Kidney epithelial cell (primary cell): ENCODE data around the gene ELOA. TPM values are rescaled to one million over a fixed set of nuclear protein-coding genes. Genes with fewer than 3 reads are reported as not detected.

Experiments used
- DNase-seq: peaks from one replicate; pipeline ENCODE4 v3.0.0-alpha.2; 2010; ENCODE audit warnings: low read depth
- H3K27me3 ChIP-seq: 2 replicates; pipeline ENCODE4 v1.6.0; 2011; ENCODE audit warnings: low read length; ENCODE audit not compliant: control insufficient read depth, insufficient read depth
- H3K36me3 ChIP-seq: 2 replicates; pipeline ENCODE4 v1.5.1; 2011; ENCODE audit warnings: low read length; ENCODE audit not compliant: control insufficient read depth, insufficient read depth
- H3K4me3 ChIP-seq: 2 replicates; pipeline ENCODE4 v1.5.1; 2011; ENCODE audit warnings: low read depth, mild to moderate bottlenecking, control low read depth, low read length
- total RNA-seq: library from RNA; depleted of rRNA; stranded (reverse); fragments of >200 nt; gene quantifications from 2 replicates; pipeline ENCODE4 v1.2.3, GENCODE V29; 2015
- TF ChIP-seq, protein P1 (sequence below): IDR thresholded peaks from 2 replicates; pipeline ENCODE4 v1.5.1; 2011; ENCODE audit warnings: mild to moderate bottlenecking, moderate library complexity, low read length, control low read depth, inconsistent platforms; ENCODE audit not compliant: insufficient read depth, poor library complexity, severe bottlenecking

ELOA gene
- total RNA-seq, 1 donor from 2014 or later: 56.7 TPM

DNA sequence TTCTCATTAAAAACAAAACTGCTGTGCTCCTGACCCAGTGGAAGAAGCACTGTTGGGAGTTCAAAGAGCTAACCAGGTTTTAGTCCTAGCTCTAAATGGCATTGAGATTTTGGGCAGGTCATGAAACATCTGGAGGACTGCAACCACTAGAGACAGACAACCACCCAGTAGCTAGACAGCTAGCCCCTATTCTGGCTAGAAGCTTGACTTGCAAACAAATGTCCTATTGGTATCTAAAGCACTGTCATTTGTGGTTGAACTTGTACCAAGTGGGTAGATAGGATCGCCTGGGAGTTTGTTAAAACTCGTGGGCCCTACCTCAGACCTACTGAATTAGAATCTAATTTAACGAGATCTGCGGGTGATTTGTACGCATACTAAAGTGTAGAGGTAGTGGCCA is 44.8 kb upstream of the ELOA start:
- TF ChIP-seq, protein P1, sequence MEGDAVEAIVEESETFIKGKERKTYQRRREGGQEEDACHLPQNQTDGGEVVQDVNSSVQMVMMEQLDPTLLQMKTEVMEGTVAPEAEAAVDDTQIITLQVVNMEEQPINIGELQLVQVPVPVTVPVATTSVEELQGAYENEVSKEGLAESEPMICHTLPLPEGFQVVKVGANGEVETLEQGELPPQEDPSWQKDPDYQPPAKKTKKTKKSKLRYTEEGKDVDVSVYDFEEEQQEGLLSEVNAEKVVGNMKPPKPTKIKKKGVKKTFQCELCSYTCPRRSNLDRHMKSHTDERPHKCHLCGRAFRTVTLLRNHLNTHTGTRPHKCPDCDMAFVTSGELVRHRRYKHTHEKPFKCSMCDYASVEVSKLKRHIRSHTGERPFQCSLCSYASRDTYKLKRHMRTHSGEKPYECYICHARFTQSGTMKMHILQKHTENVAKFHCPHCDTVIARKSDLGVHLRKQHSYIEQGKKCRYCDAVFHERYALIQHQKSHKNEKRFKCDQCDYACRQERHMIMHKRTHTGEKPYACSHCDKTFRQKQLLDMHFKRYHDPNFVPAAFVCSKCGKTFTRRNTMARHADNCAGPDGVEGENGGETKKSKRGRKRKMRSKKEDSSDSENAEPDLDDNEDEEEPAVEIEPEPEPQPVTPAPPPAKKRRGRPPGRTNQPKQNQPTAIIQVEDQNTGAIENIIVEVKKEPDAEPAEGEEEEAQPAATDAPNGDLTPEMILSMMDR: no peak
- no peaks in the 10 kb centered on the region for H3K27me3 ChIP-seq
- peaks cover 8% of the 10 kb centered on the region for H3K36me3 ChIP-seq
- no peak overlapping the region for H3K4me3 ChIP-seq
- DNase-seq: no peak

DNA sequence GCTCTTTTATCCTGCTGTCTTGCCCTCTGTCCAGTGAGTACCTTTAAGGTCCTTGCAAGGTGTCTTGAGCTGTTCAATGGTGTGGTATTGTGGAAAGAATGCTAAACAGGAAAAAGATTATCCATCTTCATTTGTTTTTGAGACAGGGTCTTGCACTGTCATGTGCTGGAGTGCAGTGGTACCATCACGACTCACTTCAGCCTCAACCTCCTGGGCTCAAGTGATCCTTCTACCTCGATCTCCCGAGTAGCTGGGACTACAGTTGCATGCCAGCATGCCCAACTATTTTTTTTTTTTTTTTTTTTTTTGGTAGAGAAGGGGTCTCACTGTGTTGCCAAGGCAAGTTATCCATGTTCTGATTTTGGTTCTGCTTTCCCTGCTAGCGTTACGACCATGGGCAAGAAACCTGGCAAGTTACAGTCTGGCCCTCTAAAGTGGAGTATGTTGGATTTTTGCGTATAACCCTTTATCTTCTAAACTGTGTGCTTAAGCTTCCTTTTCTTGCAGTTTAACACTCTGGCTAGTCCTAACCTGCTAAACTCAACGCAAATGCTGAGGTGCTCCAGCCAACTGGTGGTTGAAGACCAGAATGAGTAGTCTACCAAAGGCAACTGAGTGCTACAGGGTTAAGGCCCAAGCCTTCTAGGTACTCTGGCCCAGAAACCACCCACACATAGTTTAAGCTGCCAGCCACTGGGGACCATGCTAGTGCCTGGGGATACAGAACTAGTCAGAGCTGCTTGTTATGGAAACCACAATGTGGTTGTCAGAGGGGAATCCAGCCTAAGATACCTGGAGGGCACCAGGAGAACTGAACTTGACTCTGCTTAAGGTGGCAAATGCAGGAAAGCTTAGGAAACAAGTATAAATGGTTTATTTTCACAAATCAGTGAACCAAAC is 43.7 kb upstream of the ELOA start:
- Histone ChIP-seq H3K27me3 (no peaks in the 10 kb centered on the region), H3K4me3 (no peak overlapping the region), H3K36me3 (peaks cover 6% of the 10 kb centered on the region)
- TF ChIP-seq, protein P1: no peak
- DNase-seq: no peak

DNA sequence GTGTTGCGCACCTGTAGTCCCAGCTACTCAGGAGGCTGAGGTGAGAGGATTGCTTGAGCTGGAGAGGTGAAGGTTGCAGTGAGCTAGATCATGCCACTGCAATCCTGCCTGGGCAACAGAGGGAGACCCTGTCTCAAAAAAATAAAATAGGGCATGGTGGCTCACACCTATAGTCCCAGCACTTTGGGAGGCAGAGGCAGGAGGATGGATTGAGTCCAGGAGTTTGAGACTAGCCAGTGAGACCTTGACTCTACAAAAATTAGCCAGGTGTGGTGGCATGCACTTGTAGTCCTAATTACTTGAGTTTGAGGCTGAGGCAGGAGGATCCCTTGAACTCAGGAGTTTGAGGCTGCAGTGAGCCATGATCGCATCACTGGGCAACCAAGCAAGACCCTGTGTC is 42.0 kb upstream of the ELOA start:
- peaks cover 1% of the 10 kb centered on the region for H3K36me3 ChIP-seq
- H3K27me3 ChIP-seq: no peaks in the 10 kb centered on the region
- no peak for DNase-seq
- TF ChIP-seq, protein P1: no peak
- H3K4me3 ChIP-seq: no peak overlapping the region

DNA sequence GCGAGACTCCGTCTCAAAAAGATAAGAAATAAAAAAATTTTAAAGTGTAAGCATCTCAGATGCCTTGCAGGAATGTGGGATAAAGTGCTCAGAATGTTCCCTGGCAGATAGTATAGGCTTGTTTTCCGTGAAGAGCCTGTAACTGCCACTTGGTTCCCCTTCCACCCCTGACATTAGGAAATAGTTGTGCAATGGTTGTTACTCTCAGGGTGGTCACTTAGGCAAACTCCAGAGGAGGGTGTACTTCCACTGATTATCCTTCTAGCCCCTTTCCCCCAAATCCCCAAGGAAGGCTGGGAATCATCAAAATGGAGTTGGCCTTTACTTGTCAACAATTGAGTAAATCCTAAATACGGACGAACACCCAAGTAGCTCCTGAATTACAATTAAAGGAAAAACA is 41.3 kb upstream of the ELOA start:
- H3K36me3 ChIP-seq: no peaks in the 10 kb centered on the region

DNA sequence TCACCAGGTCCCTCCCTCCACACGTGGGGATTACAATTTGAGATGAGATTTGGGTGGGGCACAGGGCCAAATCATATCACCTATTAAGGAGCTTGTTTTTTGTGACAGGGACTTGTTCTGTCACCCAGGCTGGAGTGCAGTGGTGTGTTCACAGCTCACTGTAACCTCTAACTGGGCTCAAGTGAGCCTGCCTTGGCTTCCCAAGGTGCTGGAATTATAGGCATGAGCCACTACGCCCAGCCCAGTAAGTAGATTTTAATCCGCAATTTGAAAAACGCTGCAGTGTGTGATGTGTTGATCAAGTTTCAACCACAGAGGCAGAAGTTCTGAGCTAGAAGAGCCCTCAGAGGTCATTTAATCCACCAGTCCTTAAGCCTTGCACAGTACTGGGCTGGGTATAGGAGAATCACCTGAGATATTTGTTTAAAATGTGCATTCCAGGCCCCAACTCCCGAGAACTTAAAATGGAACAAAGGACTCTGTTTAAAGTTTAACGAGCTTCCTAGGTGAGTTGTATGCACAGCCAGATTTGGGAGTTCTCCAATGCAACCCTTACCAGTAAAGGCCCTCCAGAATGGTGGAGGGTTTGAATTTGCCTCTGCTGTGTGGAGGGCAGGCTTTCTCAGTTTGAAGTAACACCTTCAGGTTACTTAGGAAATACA is 38.3 kb upstream of the ELOA start:
- DNase-seq: no peak
- Histone ChIP-seq H3K36me3 (no peaks in the 10 kb centered on the region), H3K4me3 (no peak overlapping the region), H3K27me3 (no peaks in the 10 kb centered on the region)
- TF ChIP-seq, protein P1: no peak

More for the DNA sequence above, 41.3 kb upstream of the ELOA start:
- TF ChIP-seq, protein P1: no peak
- Histone ChIP-seq H3K4me3 (no peak overlapping the region), H3K27me3 (no peaks in the 10 kb centered on the region)
- no peak for DNase-seq
